ENCODE measurements around the gene DLG2. TPM values are rescaled to one million over a fixed set of nuclear protein-coding genes. Genes with fewer than 3 reads are reported as not detected.
"Not testable (repeated sequence)": the region's sequence is repeated elsewhere in the genome, so short reads cannot be mapped to it uniquely, and the experiment has no call there.

DLG2 gene
- total and polyA plus RNA-seq, 2 donors (not counting 3 experiments of a cell fraction or from before 2014, with no cell fraction given): 0.15 to 1.1 TPM

DNA sequence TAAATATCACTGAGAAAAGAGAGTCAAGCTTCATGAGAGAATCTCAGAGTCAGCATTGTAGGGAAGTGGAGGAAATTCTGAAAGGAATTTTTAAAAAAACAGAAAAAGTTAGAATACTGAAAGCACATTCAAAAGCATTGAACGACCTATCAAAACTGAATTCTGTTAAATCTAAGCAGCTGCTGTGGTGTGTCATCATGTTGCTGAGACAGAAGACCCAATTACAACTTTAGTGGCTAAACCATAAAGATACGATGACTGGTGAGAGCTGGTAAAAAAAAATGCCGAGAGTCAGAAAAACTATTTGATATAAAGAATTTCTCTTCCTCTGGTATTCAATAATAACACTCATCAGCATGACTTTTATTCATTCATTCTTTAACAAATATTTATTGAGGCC is 220.8 kb downstream of the DLG2 start:
- no peaks in the 10 kb centered on the region for H3K79me2 ChIP-seq (ENCODE audit: control insufficient read depth, insufficient read depth, low read length)
- ChIA-PET POLR2A (no interaction called here), CTCF (no interaction called here)
- no peak overlapping the region for H3K4me2 ChIP-seq (ENCODE audit: insufficient read depth, low read length)
- H3K4me1 ChIP-seq (ENCODE audit: control insufficient read depth, extremely low read depth, insufficient read depth, low read length): no peaks in the 10 kb centered on the region
- no peaks in the 10 kb centered on the region for H3K9me1 ChIP-seq (replicated peaks; ENCODE audit: control insufficient read depth, extremely low read depth, insufficient read depth, low read length)
- TF ChIP-seq EZH2 (IDR thresholded peaks at IDR 0.05; ENCODE audit: borderline replicate concordance, low read depth, low read length, severe bottlenecking) (no peak), GATA2 (IDR thresholded peaks at IDR 0.05; ENCODE audit: insufficient read depth, insufficient read length, low read depth, low read length) (no peak), POLR2A (IDR thresholded peaks at IDR 0.05; ENCODE audit: low read depth, low read length) (no peak), MYC (IDR thresholded peaks at IDR 0.05; ENCODE audit: low read depth, low read length) (no peak), JUN (IDR thresholded peaks at IDR 0.05; ENCODE audit: borderline replicate concordance, insufficient read depth, insufficient read length, low read depth) (no peak), FOS (IDR thresholded peaks at IDR 0.05; ENCODE audit: borderline replicate concordance, insufficient read depth, low read length) (no peak), POLR2AphosphoS5 (IDR thresholded peaks at IDR 0.05; ENCODE audit: insufficient read depth, low read depth, low read length) (no peak)
- TF ChIP-seq, protein P1, sequence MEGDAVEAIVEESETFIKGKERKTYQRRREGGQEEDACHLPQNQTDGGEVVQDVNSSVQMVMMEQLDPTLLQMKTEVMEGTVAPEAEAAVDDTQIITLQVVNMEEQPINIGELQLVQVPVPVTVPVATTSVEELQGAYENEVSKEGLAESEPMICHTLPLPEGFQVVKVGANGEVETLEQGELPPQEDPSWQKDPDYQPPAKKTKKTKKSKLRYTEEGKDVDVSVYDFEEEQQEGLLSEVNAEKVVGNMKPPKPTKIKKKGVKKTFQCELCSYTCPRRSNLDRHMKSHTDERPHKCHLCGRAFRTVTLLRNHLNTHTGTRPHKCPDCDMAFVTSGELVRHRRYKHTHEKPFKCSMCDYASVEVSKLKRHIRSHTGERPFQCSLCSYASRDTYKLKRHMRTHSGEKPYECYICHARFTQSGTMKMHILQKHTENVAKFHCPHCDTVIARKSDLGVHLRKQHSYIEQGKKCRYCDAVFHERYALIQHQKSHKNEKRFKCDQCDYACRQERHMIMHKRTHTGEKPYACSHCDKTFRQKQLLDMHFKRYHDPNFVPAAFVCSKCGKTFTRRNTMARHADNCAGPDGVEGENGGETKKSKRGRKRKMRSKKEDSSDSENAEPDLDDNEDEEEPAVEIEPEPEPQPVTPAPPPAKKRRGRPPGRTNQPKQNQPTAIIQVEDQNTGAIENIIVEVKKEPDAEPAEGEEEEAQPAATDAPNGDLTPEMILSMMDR (IDR thresholded peaks at IDR 0.05; ENCODE audit: extremely low read depth in 1 of 2, insufficient read depth in 1 of 2, low read depth in 1 of 2, low read length in 2 of 2): no peak
- TF ChIP-seq, protein P2, sequence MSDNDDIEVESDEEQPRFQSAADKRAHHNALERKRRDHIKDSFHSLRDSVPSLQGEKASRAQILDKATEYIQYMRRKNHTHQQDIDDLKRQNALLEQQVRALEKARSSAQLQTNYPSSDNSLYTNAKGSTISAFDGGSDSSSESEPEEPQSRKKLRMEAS (IDR thresholded peaks at IDR 0.05; ENCODE audit: insufficient read depth, insufficient read length): no peak
- H3K9me3 ChIP-seq (replicated peaks; ENCODE audit: control insufficient read depth, insufficient read depth, low read length): peaks cover 3% of the 10 kb centered on the region
- no peaks in the 10 kb centered on the region for H3K27me3 ChIP-seq (ENCODE audit: control insufficient read depth in 2 of 2, insufficient read depth in 2 of 2, low read length in 2 of 2)
- no peaks in the 10 kb centered on the region for H3K36me3 ChIP-seq (ENCODE audit: control insufficient read depth in 2 of 2, extremely low read depth in 1 of 2, insufficient read depth in 2 of 2, low read length in 2 of 2)
- intact Hi-C loops (cut with micrococcal nuclease): no loop called here
- H3K27ac ChIP-seq (ENCODE audit: insufficient read depth, low read depth, low read length): no peak overlapping the region
- H2AFZ ChIP-seq (ENCODE audit: low read depth, low read length): no peak overlapping the region
- H3K9ac ChIP-seq (replicated peaks; ENCODE audit: extremely low read depth, insufficient read depth, low read length): no peak overlapping the region
- no peaks in the 10 kb centered on the region for H4K20me1 ChIP-seq (replicated peaks; ENCODE audit: control insufficient read depth, extremely low read depth, insufficient read depth, low read length)
- dilution Hi-C loops (cut with MboI; ENCODE audit: extremely low pct_ligation_motif_present, low sequenced_read_pairs): no loop called here
- no TSS peak for BruUV-seq (replicated peaks)
- DNase-seq (ENCODE audit: low read depth, low spot score) (no peak), FAIRE-seq (no peak)
- H3K4me3 ChIP-seq (replicated peaks in 1 of 3; ENCODE audit: insufficient read depth in 1 of 3, low read depth in 1 of 3, low read length in 3 of 3): no peak overlapping the region

DNA sequence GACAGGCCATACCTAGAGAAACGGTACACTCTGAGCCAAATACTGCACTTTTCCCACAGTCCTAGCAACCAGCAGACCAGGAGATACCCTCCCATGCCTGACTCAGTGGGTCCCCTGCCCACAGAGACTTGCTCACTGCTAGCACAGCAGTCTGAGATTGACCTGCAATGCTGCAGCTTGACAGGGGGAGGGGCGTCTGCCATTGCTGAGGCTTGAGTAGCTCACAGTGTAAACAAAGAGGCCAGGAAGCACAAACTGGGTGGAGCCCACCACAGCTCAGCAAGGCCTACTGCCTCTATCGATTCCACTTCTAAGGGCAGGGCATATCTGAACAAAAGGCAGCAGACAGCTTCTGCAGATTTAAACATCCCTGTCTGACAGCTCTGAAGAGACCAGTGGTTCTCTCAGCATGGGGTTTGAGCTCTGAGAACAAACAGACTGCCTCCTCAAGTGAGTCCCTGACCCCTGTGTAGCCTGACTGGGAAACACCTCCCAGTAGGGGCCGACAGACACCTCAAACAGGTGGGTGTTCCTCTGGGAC is 231.6 kb downstream of the DLG2 start:
- H3K4me1 ChIP-seq (ENCODE audit: control insufficient read depth, extremely low read depth, insufficient read depth, low read length); BruUV-seq (replicated peaks); H3K27me3 ChIP-seq (ENCODE audit: control insufficient read depth in 2 of 2, insufficient read depth in 2 of 2, low read length in 2 of 2); FAIRE-seq; intact Hi-C loops (cut with micrococcal nuclease); H3K4me3 ChIP-seq (replicated peaks in 1 of 3; ENCODE audit: insufficient read depth in 1 of 3, low read depth in 1 of 3, low read length in 3 of 3); H3K9me3 ChIP-seq (replicated peaks; ENCODE audit: control insufficient read depth, insufficient read depth, low read length); CTCF ChIA-PET; H3K4me2 ChIP-seq (ENCODE audit: insufficient read depth, low read length); POLR2A ChIA-PET; H3K36me3 ChIP-seq (ENCODE audit: control insufficient read depth in 2 of 2, extremely low read depth in 1 of 2, insufficient read depth in 2 of 2, low read length in 2 of 2); dilution Hi-C loops (cut with MboI; ENCODE audit: extremely low pct_ligation_motif_present, low sequenced_read_pairs); H3K27ac ChIP-seq (ENCODE audit: insufficient read depth, low read depth, low read length); H4K20me1 ChIP-seq (replicated peaks; ENCODE audit: control insufficient read depth, extremely low read depth, insufficient read depth, low read length); DNase-seq (ENCODE audit: low read depth, low spot score); H2AFZ ChIP-seq (ENCODE audit: low read depth, low read length); H3K9ac ChIP-seq (replicated peaks; ENCODE audit: extremely low read depth, insufficient read depth, low read length); H3K79me2 ChIP-seq (ENCODE audit: control insufficient read depth, insufficient read depth, low read length); H3K9me1 ChIP-seq (replicated peaks; ENCODE audit: control insufficient read depth, extremely low read depth, insufficient read depth, low read length): not testable (repeated sequence)
